Nephron progenitor cell (in vitro differentiated cells): Measurements from ENCODE around the gene RSPH1.
A peak's percentile ranks its signal among the peaks of the same experiment; 100 is the strongest.

Experiments
- DNase-seq: peaks from one replicate; pipeline ENCODE4 v3.0.0; 2021
- H3K27ac Mint-ChIP-seq: 2 replicates; pipeline ENCODE4 v1.8.0; 2021; ENCODE audit warnings: mild to moderate bottlenecking, moderate library complexity, mixed read lengths
- H3K27me3 Mint-ChIP-seq: 2 replicates; pipeline ENCODE4 v1.8.0; 2021; ENCODE audit warnings: mild to moderate bottlenecking, low read depth, mixed read lengths; ENCODE audit not compliant: poor library complexity
- H3K36me3 Mint-ChIP-seq: 2 replicates; pipeline ENCODE4 v1.8.0; 2021; ENCODE audit warnings: low read depth, mixed read lengths
- H3K4me1 Mint-ChIP-seq: 2 replicates; pipeline ENCODE4 v1.8.0; 2021; ENCODE audit warnings: mixed read lengths
- H3K4me3 Mint-ChIP-seq: 2 replicates; pipeline ENCODE4 v1.8.0; 2021; ENCODE audit warnings: mild to moderate bottlenecking, moderate library complexity, mixed read lengths
- H3K9me3 Mint-ChIP-seq: 2 replicates; pipeline ENCODE4 v1.8.0; 2021; ENCODE audit warnings: mild to moderate bottlenecking, moderate library complexity, mixed read lengths
- CTCF ChIP-seq: fragments of 200-600 bp; sonication (generic); IDR thresholded peaks from 2 replicates; pipeline ENCODE4 v1.5.0; 2021; ENCODE audit warnings: antibody characterized with exemption

Gene RSPH1

GRCh38 chr21:42461185-42461520, 34.9 kb downstream of the RSPH1 start:
- peak overlapping the region; percentile 3 for H3K27ac Mint-ChIP-seq
- peaks cover 25% of the 10 kb centered on the region for H3K4me1 Mint-ChIP-seq
- H3K36me3 Mint-ChIP-seq, result no peaks in the 10 kb centered on the region
- no peak for TF ChIP-seq CTCF
- no peak overlapping the region for H3K4me3 Mint-ChIP-seq
- DNase-seq, result no peak
- peaks cover 5% of the 10 kb centered on the region for H3K9me3 Mint-ChIP-seq
- peaks cover 6% of the 10 kb centered on the region for H3K27me3 Mint-ChIP-seq

DNA sequence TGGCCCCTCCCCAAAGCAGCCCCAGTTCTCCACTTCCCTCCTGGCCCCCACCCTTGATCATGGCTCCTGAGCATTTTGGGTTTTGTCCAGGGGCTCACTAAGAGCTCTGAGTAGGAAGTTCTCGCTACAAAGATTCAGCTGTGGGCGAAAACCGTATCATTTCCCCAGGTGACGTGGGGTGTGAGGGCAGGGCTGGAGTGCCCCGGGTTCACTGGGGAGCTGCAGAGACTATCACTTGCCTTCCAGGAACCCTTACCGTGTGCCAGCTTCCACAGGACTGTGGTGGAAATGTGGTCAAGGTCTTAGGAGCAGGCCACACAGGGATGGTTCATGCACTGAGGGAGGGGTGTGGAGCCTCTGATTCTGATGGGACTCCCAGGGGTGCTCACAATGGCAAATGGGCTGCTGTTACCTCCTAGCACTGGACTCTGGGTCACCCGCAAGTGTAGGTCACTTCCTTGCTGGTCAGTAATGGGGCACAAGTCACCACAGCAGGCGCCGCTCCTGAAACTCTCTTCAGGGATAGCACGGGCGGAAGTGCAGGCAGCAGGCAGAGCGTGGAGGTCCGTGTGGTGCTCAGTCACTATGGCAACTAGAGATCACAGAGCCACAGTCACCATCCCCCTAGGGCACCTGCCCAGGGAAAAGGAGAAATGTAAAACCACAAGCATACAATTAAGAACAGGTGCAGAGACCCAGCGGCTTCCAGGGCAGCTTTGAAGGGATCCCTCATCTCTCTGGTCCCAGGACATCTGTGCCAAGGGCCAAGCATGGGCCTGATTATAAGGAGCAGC, 35.4 kb downstream of the RSPH1 start:
- TF ChIP-seq CTCF, result no peak
- peaks cover 6% of the 10 kb centered on the region for H3K27me3 Mint-ChIP-seq
- no peak overlapping the region for H3K27ac Mint-ChIP-seq
- no peaks in the 10 kb centered on the region for H3K36me3 Mint-ChIP-seq
- H3K4me3 Mint-ChIP-seq, result no peak overlapping the region
- no peak for DNase-seq
- peaks cover 5% of the 10 kb centered on the region for H3K9me3 Mint-ChIP-seq
- peaks cover 26% of the 10 kb centered on the region for H3K4me1 Mint-ChIP-seq

DNA sequence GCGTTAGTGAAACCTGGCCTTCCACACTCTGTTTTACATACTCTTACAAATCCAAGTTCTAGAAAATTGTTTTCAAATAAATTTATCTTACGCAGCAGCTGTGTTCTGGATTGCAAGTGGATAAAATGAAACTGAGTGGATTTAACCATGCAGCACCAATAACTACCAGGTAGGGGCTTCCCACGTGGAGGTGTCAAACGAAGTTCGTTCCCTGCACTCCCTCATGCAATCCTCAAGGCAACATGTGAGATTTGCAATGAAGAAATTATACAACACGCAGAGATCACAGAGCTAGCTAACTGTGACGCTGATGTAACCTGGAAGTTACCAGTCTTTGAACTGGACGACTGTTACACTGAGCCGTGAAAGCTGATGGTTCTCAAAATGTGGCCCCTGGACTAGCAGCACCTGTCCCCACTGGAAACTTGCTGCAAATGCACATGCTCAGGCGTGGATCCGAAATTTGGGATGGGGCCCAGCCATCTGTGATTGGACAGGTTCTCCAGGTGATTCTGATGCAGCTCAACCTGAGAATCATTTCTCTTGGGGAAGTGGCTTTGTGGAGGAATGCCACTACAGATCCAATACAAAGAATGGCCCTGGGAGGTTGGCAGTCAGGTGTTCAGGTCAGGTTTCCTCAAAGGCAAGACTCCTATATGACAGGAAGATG, 36.3 kb downstream of the RSPH1 start:
- no peak overlapping the region for H3K27ac Mint-ChIP-seq
- H3K4me3 Mint-ChIP-seq, result no peak overlapping the region
- peaks cover 35% of the 10 kb centered on the region for H3K4me1 Mint-ChIP-seq

DNA sequence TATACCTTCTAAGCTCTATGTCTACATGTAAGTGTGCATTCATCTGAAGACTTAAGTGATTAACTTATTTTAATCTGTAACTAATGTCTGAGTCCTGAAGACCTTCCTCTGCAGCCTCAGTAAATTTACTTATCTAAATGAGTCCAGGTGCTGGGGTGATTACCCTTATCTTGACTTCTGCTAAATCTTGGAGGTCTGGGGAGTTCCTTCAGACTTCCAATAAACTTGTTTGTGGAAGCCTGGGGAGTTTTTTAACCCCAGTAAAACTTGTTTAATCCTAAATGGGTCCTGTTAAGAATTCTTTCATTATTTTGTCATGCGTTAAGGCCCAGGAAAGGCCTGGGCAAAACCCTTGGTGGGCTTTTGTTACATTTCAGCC, 37.0 kb downstream of the RSPH1 start:
- Mint-ChIP-seq H3K4me1 (peaks cover 40% of the 10 kb centered on the region), H3K36me3 (no peaks in the 10 kb centered on the region), H3K27ac (no peak overlapping the region), H3K4me3 (no peak overlapping the region), H3K9me3 (peaks cover 5% of the 10 kb centered on the region), H3K27me3 (peaks cover 6% of the 10 kb centered on the region)
- no peak for TF ChIP-seq CTCF
- DNase-seq, result no peak

More for the DNA sequence above, 36.3 kb downstream of the RSPH1 start:
- DNase-seq, result no peak
- TF ChIP-seq CTCF, result no peak
- Mint-ChIP-seq H3K36me3 (no peaks in the 10 kb centered on the region), H3K27me3 (peaks cover 6% of the 10 kb centered on the region), H3K9me3 (peaks cover 5% of the 10 kb centered on the region)

- no peak overlapping the region for H3K4me3 Mint-ChIP-seq
- no peak overlapping the region for H3K27ac Mint-ChIP-seq
- H3K27me3 Mint-ChIP-seq, result peaks cover 4% of the 10 kb centered on the region
- no peak for DNase-seq
- no peak for TF ChIP-seq CTCF
- H3K36me3 Mint-ChIP-seq, result no peaks in the 10 kb centered on the region
- H3K4me1 Mint-ChIP-seq, result peaks cover 42% of the 10 kb centered on the region
- H3K9me3 Mint-ChIP-seq, result peaks cover 5% of the 10 kb centered on the region
These were observed 39.6 kb downstream of the RSPH1 start for GRCh38 chr21:42456457-42456856.
